GM12878 (cell line): ENCODE measurements around the gene CACNA1B. TPM values are rescaled to one million over a fixed set of nuclear protein-coding genes. Genes with fewer than 3 reads are reported as not detected.

ENCODE experiments used
- ATAC-seq: fragments of 200-7000 bp; cut with Tn5 transposase; 3 replicates; pipeline ENCODE4 v1.9.1; 2020; ENCODE audit warnings: mild to moderate bottlenecking, moderate library complexity
- BruUV-seq: library from RNA; stranded (reverse); fragments of 400-500 nt; replicated peaks from 2 replicates; lab custom pipeline; 2021; lab: Mats Ljungman, UMichigan
- CTCF ChIA-PET: fragments of 300-600 bp; sonication (Branson Sonifier 250); formaldehyde crosslinking; extraction: SDS; loops from one replicate; lab custom pipeline; 2021; ENCODE audit warnings: inconsistent platforms; lab: Yijun Ruan, JAX
- POLR2A ChIA-PET: fragments of 350-600 bp; formaldehyde crosslinking; extraction: SDS; loops from one replicate; lab custom pipeline; 2021; ENCODE audit warnings: inconsistent platforms; lab: Charles Lee
- RAD21 ChIA-PET: fragments of 300-600 bp; sonication (Branson Sonifier 250); formaldehyde crosslinking; loops from one replicate; lab custom pipeline; 2023; ENCODE audit warnings: antibody characterized with exemption; ENCODE audit not compliant: unreplicated experiment; lab: Charles Lee
- SMC1A ChIA-PET: fragments of 300-600 bp; sonication (Branson Sonifier 250); formaldehyde crosslinking; loops from one replicate; lab custom pipeline; 2023; ENCODE audit not compliant: unreplicated experiment, uncharacterized antibody; lab: Charles Lee
- DNase-seq: peaks from one replicate; pipeline ENCODE4 v3.0.0-alpha.2; 2011; ENCODE audit warnings: low read depth, low spot score
- FAIRE-seq: peaks from 3 replicates; lab custom pipeline; 2011; peaks lifted over from hg19 to GRCh38; lab: Jason Lieb, UNC
- H2AFZ ChIP-seq: 2 replicates; pipeline ENCODE4 v1.6.0; 2011; ENCODE audit warnings: low read depth, low read length, control low read depth; ENCODE audit not compliant: control insufficient read depth
- H3K27ac ChIP-seq: 2 replicates; pipeline ENCODE4 v1.5.1; 2011; ENCODE audit warnings: control low read depth; ENCODE audit not compliant: control insufficient read depth, insufficient read depth
- H3K27me3 ChIP-seq, 2 experiments: replicated peaks in 1 of 2; 2 replicates each; pipeline versions ENCODE4 v1.6.0 to v1.6.1; 2011; ENCODE audit warnings: low read length in 1 of 2; ENCODE audit not compliant: control insufficient read depth in 2 of 2, insufficient read depth in 2 of 2
- H3K36me3 ChIP-seq, 2 experiments: 2 replicates each; pipeline ENCODE4 v1.5.1; 2011; ENCODE audit warnings: low read length in 1 of 2; ENCODE audit not compliant: control insufficient read depth in 2 of 2, insufficient read depth in 2 of 2
- H3K4me1 ChIP-seq: 2 replicates; pipeline ENCODE4 v1.6.1; 2011; ENCODE audit warnings: mild to moderate bottlenecking, low read length, moderate library complexity, mixed read lengths; ENCODE audit not compliant: control insufficient read depth, insufficient read depth
- H3K4me2 ChIP-seq: 2 replicates; pipeline ENCODE4 v1.6.0; 2011; ENCODE audit warnings: control low read depth; ENCODE audit not compliant: control insufficient read depth, insufficient read depth
- H3K4me3 ChIP-seq: fragments of 200-600 bp; sonication (generic); 2 replicates; pipeline ENCODE4 v1.5.1; 2016
- H3K79me2 ChIP-seq: 2 replicates; pipeline ENCODE4 v1.6.0; 2011; ENCODE audit warnings: low read length; ENCODE audit not compliant: control insufficient read depth, insufficient read depth
- H3K9ac ChIP-seq: 2 replicates; pipeline ENCODE4 v1.8.0; 2011; ENCODE audit warnings: low read length, control low read depth, mixed read lengths; ENCODE audit not compliant: control insufficient read depth, insufficient read depth
- H3K9me3 ChIP-seq: replicated peaks from 3 replicates; pipeline ENCODE4 v1.5.1; 2011; ENCODE audit warnings: mild to moderate bottlenecking, low read length; ENCODE audit not compliant: control insufficient read depth, insufficient read depth
- H4K20me1 ChIP-seq: 2 replicates; pipeline ENCODE4 v1.6.0; 2011; ENCODE audit not compliant: control insufficient read depth, insufficient read depth
- ATF2 ChIP-seq: IDR thresholded peaks from 2 replicates; pipeline ENCODE4 v1.6.1; 2012; ENCODE audit warnings: low read length, inconsistent platforms
- IRF3 ChIP-seq: fragments of 450-650 bp; IDR thresholded peaks from 2 replicates; pipeline ENCODE4 v1.6.1; 2014; ENCODE audit warnings: mild to moderate bottlenecking
- NR2F1 ChIP-seq: fragments of 450-650 bp; conservative IDR thresholded peaks from 2 replicates; pipeline ENCODE4 v1.6.1; 2017; ENCODE audit warnings: mild to moderate bottlenecking
- RUNX3 ChIP-seq: IDR thresholded peaks from 2 replicates; pipeline ENCODE4 v1.6.1; 2012; ENCODE audit warnings: low read length, inconsistent platforms
- TARDBP ChIP-seq: IDR thresholded peaks from 2 replicates; pipeline ENCODE4 v1.6.1; 2016; ENCODE audit warnings: borderline replicate concordance
- TCF3 ChIP-seq: IDR thresholded peaks from 2 replicates; pipeline ENCODE4 v1.6.1; 2012; ENCODE audit warnings: low read depth, mild to moderate bottlenecking, low read length, borderline replicate concordance; ENCODE audit not compliant: insufficient read depth
- USF2 ChIP-seq: IDR thresholded peaks from 2 replicates; pipeline ENCODE4 v1.6.1; 2011; ENCODE audit warnings: low read depth, low read length, improper control_type of control experiment, borderline replicate concordance
- WGBS: methylation state at CpG from one replicate; pipeline ENCODE4 v1.1.6; 2016; ENCODE audit warnings: low lambda C conversion rate; ENCODE audit not compliant: insufficient replicate concordance, insufficient coverage; ENCODE audit errors: missing lambda C conversion rate; 5-methylcytosine and 5-hydroxymethylcytosine counted together
- in situ Hi-C: fragments of 300-500 bp; cut with MboI; formaldehyde crosslinking; loops from 9 replicates; pipeline ENCODE4 v1.14.3; 2018; ENCODE audit warnings: mixed read lengths
- intact Hi-C: fragments of 100-400 bp; cut with micrococcal nuclease; formaldehyde crosslinking; loops from one replicate; pipeline ENCODE4 v1.14.2; 2022; ENCODE audit not compliant: unreplicated experiment
- polyA plus RNA-seq, 11 experiments: library from polyadenylated mRNA; depleted of rRNA in 4 of 11; unstranded in 6 of 11; stranded (reverse) in 5 of 11; fragments of >200 nt; fragmentation: Nextera tagmentation in 4 of 11; fragmentation: Illumina TruSeq in 1 of 11; extraction: Ambion mirVana in 4 of 11; extraction: Trizol in 1 of 11; gene quantifications; 1 replicate in 1 of 11; 2 replicates in 10 of 11; pipeline versions ENCODE4 v1.2.1 to v1.2.3, GENCODE V29; 2011 to 2016; ENCODE audit warnings: inconsistent platforms in 2 of 11, missing spikeins in 2 of 11, low read depth in 1 of 11
- total RNA-seq, 4 experiments: library from RNA; depleted of rRNA in 3 of 4; stranded (reverse); fragments of >200 nt in 3 of 4; fragmentation: Illumina TruSeq in 1 of 4; extraction: Trizol in 1 of 4; gene quantifications; 2 replicates each; pipeline versions ENCODE4 v1.2.1 to v1.2.3, GENCODE V29; 2013 to 2021

The CACNA1B gene
- total and polyA plus RNA-seq, 10 of the 15 experiments (the other 5 are each of a cell fraction or from before 2014, with no cell fraction given): 0.01 to 0.03 (median 0.01) TPM; not detected in 7

GRCh38 chr9:138052322-138052615, 174.7 kb downstream of the CACNA1B start:
- Histone ChIP-seq H2AFZ (no peak overlapping the region), H3K79me2 (no peaks in the 10 kb centered on the region)
- CTCF ChIA-PET: no interaction called here
- no peak for DNase-seq
- no peak for TF ChIP-seq RUNX3
- TF ChIP-seq TARDBP: no peak
- TF ChIP-seq ATF2: no peak
- no peak for TF ChIP-seq NR2F1
- no peak for TF ChIP-seq USF2
- TF ChIP-seq IRF3: no peak
- TF ChIP-seq TCF3: no peak
- TF ChIP-seq, all 136 proteins: peak for 0
- ChIA-PET SMC1A (no interaction called here), RAD21 (no interaction called here), POLR2A (no interaction called here)
- Histone ChIP-seq H3K4me3 (no peak overlapping the region), H3K36me3 (no peaks in the 10 kb centered on the region), H3K9ac (no peak overlapping the region), H3K4me1 (no peaks in the 10 kb centered on the region), H3K9me3 (no peaks in the 10 kb centered on the region), H3K4me2 (no peak overlapping the region), H4K20me1 (no peaks in the 10 kb centered on the region), H3K27ac (no peak overlapping the region), H3K27me3 (peaks cover 0 to 2% of the 10 kb centered on the region in 2 experiments; a peak in 3 of 4 replicates)
- in situ Hi-C loops: no loop called here
- no TSS peak for BruUV-seq
- intact Hi-C loops: no loop called here
- FAIRE-seq (no peak), ATAC-seq (no peak)
- WGBS: 58% methylated on average over 4 of the region's 4 CpGs
